AG10803 (cell line): ENCODE results near the gene GUCY1A2.
A peak's percentile ranks its signal among the peaks of the same experiment; 100 is the strongest.

Experiments used
- DNase-seq: peaks from one replicate; pipeline ENCODE4 v3.0.0; 2010; ENCODE audit warnings: low read depth
- H3K4me3 ChIP-seq: 2 replicates; pipeline ENCODE4 v1.5.1; 2011; ENCODE audit warnings: mild to moderate bottlenecking, low read length, control low read depth
- TF ChIP-seq, protein P1 (sequence below): conservative IDR thresholded peaks from 2 replicates; pipeline ENCODE4 v1.5.1; 2011; ENCODE audit warnings: mild to moderate bottlenecking, low read length, control low read depth, inconsistent platforms

Gene GUCY1A2

DNA sequence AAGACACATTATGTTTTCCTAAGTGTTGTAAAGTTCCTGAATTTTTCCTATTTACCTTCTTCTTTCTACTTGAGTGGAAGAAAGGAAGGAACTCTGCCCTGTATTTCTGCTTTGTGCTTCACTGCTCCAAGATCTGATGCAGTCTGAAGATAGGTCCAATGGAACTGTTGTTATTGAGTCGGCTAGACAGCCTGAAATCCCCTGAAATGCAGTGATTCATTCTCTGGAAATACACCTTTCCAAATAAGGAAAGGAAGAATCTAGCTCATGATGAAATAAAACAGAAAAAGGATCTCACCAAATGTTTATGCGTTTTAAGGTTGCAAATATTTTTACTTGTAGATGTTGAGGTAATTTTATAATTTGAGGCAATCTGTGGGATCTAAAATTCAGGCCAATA, 322.8 kb downstream of the GUCY1A2 start:
- TF ChIP-seq, protein P1, sequence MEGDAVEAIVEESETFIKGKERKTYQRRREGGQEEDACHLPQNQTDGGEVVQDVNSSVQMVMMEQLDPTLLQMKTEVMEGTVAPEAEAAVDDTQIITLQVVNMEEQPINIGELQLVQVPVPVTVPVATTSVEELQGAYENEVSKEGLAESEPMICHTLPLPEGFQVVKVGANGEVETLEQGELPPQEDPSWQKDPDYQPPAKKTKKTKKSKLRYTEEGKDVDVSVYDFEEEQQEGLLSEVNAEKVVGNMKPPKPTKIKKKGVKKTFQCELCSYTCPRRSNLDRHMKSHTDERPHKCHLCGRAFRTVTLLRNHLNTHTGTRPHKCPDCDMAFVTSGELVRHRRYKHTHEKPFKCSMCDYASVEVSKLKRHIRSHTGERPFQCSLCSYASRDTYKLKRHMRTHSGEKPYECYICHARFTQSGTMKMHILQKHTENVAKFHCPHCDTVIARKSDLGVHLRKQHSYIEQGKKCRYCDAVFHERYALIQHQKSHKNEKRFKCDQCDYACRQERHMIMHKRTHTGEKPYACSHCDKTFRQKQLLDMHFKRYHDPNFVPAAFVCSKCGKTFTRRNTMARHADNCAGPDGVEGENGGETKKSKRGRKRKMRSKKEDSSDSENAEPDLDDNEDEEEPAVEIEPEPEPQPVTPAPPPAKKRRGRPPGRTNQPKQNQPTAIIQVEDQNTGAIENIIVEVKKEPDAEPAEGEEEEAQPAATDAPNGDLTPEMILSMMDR: no peak
- DNase-seq: peak; percentile 33
- H3K4me3 ChIP-seq: no peak overlapping the region

DNA sequence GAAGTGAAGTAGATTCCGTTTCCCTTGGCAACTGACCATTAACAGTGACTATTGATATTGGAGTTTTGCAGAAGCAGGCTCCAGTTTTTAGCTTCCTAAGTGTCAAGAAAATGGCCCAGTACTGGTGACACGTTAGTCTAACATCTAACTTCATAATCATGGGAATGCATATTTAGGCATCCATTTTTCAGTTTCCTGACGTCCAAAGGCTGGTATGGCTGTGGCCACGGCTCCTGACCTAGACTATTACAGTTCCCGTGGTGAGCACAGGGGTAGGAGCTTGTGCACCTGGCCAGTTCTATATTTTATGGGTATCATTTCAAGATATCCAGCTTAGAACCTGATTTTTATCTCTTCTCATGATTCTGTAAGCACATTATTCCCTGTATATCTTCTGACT, 323.8 kb downstream of the GUCY1A2 start:
- TF ChIP-seq, protein P1: no peak
- no peak for DNase-seq
- no peak overlapping the region for H3K4me3 ChIP-seq

DNA sequence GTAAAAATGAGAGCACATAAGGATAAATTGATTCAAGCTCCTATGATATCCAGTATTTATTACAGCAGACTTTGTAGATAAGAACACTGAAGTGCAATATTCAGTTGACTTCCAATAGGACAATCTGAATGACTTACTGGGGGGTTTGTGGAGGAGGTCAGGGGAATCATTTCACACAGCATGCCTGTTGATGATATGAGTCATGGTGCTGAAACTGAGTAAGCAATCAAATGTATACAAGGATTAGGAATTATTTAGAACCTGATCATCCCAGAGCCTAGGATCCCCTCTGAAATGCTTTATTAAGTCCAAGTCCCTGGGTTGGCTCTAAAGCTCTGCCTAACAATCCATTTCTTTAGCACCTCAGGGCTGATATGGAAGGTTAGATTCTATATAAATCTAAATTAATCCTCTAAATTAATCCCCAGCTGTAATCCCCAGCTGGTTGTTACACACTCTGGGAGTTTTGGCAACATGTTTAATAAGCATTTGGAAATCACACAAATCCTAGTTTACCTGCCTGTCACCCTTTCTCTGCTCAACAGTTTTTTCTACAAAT, 326.4 kb downstream of the GUCY1A2 start:
- TF ChIP-seq, protein P1: no peak
- no peak overlapping the region for H3K4me3 ChIP-seq
- DNase-seq: no peak

DNA sequence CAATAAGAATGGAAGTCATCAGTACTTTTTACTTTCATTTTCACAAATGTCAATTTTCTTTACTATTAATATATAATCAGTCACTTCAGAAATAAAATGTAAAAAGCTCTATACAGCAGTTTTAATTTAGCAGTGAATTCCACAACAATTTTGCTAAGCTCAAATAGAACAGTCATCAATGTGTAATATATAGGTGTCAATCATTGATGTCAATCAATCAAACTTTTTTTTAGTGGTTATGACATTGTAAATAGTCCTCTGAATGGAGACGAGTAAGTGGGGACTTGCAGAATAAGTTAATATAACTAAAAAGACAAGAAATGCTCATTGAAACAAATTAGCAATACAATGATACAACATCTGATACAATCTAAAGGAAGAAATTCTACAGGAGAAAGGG, 327.4 kb downstream of the GUCY1A2 start:
- TF ChIP-seq, protein P1: no peak
- DNase-seq: no peak
- no peak overlapping the region for H3K4me3 ChIP-seq

DNA sequence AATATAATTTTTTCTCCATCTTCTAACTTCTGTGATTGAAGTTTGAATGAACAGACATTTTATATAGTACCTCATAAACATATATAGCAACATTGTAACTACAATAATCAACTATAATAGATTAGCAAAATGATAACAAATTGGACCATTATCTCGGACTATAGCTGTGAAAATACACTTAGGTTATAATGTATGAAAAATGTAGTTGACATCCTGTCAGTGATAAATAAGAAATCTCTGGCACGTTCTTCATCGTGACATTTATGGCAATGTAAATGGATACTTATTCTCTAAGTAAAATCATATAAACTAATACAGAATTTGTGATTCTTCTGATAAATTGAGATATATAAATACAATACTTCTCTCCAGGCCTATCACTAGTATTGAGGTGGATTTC, 333.3 kb downstream of the GUCY1A2 start:
- H3K4me3 ChIP-seq: no peak overlapping the region

DNA sequence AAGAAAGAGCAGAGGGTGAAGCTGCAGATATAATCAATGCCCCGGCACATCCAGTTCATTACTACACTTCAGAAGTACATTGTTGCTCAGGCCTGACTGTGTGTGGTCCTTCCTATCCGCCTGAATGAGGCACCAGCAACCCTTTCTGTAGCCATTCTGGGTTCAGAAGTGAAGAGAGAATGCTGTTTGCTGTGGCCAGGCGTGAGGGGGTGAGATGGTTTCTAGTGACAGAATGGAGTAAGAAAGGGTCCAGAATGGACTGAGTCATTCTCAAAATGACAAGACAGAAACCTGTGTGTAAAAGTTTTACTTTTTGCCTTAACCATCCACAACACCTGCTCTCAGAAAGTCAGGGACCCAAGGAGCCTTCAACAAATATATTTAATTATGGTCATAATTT, 334.8 kb downstream of the GUCY1A2 start:
- no peak for DNase-seq
- TF ChIP-seq, protein P1: no peak

More for the DNA sequence above, 333.3 kb downstream of the GUCY1A2 start:
- DNase-seq: no peak
- TF ChIP-seq, protein P1: no peak

DNA sequence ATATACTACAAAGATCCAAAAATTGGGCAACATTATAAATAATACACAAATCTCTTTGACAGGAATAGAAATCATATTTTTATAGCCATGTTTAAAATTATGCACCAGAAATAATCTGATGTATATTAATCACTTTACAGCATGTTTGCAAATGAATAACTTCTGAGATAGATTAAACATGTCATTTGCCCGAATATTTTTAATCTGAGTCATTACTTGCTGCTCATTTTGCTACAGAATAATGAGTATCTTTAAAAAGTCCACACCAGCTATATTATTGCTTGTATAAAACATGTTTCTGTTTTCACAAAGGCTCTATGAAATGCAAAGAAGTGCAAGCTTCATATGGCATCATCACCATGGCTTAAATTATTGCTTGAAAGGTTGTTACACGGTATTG, 336.8 kb downstream of the GUCY1A2 start:
- TF ChIP-seq, protein P1: no peak
- no peak overlapping the region for H3K4me3 ChIP-seq
- DNase-seq: no peak

More for the DNA sequence above, 334.8 kb downstream of the GUCY1A2 start:
- H3K4me3 ChIP-seq: no peak overlapping the region
